ENCODE data around the gene CELA3B.
"Not testable (repeated sequence)": the region's sequence is repeated elsewhere in the genome, so short reads cannot be mapped to it uniquely, and the experiment has no call there.

DNA sequence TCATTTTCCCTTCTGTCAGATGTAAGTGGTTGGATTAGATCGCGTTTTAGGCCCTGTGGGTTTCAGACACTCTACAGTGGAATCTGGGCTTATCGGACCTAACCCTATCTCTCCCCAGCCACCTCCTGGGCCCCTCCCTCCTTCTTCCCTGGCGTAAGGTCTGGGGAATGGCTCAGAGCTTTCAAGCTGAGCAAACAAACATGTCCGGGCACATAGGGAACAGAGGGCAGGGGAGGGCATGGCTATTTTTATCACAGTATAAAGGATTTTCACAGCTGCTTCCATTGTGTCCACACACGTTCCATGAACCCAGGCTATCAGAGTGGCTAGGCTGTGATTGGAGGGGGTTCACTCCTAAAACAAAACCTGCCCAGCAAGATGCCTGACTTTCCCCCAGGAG is 2.1 kb upstream of the CELA3B start:
- TF ChIP-seq, protein P1, sequence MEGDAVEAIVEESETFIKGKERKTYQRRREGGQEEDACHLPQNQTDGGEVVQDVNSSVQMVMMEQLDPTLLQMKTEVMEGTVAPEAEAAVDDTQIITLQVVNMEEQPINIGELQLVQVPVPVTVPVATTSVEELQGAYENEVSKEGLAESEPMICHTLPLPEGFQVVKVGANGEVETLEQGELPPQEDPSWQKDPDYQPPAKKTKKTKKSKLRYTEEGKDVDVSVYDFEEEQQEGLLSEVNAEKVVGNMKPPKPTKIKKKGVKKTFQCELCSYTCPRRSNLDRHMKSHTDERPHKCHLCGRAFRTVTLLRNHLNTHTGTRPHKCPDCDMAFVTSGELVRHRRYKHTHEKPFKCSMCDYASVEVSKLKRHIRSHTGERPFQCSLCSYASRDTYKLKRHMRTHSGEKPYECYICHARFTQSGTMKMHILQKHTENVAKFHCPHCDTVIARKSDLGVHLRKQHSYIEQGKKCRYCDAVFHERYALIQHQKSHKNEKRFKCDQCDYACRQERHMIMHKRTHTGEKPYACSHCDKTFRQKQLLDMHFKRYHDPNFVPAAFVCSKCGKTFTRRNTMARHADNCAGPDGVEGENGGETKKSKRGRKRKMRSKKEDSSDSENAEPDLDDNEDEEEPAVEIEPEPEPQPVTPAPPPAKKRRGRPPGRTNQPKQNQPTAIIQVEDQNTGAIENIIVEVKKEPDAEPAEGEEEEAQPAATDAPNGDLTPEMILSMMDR (IDR thresholded peaks at IDR 0.05) = not testable (repeated sequence)
- not testable (repeated sequence) for TF ChIP-seq POLR2A (IDR thresholded peaks at IDR 0.05)
